ENCODE measurements around the gene SPRYD4.

DNA sequence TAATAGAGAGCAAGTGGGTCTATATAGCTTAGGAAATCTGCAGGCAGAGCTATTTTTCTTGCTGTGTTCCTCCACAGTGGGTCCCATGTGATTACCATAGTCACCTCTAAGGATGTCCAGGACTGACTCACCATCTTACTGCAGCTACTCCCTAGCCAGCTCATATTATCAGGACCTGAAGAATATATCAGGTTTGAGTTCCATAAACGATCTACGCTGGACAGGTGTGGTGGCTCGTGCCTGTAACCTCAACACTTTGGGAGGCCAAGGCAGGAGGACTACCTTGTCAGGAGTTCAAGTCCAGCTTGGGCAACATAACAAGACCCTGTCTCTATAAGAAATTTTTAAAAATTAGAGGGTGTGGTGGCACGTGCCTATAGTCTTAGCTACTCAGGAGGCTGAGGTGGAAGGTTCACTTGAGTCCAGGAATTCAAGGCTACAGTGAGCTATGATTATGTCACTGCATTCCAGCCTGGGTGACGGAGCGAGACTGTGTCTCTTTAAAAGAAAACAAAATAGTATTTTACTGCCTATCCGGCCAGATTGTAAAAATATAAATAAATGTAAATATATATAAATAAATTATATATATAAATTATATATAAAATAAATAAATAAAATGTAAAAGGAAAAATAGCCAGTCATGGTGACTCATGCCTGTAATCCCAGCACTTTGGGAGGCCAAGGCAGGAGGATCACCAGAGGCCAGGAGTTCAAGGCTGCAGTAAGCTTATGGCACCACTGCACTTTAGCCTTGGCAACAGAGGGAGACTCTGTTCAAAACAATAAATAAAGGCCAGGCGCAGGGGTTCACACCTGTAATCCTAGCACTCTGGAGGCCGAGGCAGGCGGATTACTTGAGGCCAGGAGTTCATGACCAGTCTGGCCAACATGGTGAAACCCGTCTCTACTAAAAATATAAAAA, 6.9 kb upstream of the SPRYD4 start:
- TF ChIP-seq, protein P1, sequence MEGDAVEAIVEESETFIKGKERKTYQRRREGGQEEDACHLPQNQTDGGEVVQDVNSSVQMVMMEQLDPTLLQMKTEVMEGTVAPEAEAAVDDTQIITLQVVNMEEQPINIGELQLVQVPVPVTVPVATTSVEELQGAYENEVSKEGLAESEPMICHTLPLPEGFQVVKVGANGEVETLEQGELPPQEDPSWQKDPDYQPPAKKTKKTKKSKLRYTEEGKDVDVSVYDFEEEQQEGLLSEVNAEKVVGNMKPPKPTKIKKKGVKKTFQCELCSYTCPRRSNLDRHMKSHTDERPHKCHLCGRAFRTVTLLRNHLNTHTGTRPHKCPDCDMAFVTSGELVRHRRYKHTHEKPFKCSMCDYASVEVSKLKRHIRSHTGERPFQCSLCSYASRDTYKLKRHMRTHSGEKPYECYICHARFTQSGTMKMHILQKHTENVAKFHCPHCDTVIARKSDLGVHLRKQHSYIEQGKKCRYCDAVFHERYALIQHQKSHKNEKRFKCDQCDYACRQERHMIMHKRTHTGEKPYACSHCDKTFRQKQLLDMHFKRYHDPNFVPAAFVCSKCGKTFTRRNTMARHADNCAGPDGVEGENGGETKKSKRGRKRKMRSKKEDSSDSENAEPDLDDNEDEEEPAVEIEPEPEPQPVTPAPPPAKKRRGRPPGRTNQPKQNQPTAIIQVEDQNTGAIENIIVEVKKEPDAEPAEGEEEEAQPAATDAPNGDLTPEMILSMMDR (conservative IDR thresholded peaks at IDR 0.05; ENCODE audit: low read length): no peak
- TF ChIP-seq EZH2phosphoT487 (IDR thresholded peaks at IDR 0.05; ENCODE audit: borderline replicate concordance): no peak

All from Loucy (cell line).